Liver (tissue), 3 donors: ENCODE measurements around the gene KRT83.

Experiments used
- ATF3 ChIP-seq: IDR thresholded peaks from 2 replicates; pipeline ENCODE4 v1.6.1; 2016; ENCODE audit warnings: antibody characterized with exemption
- CTCF ChIP-seq: fragments of 150-350 bp; IDR thresholded peaks from 2 replicates; pipeline ENCODE4 v1.5.1; 2017; ENCODE audit warnings: improper control_type of control experiment, low read depth, low read length; ENCODE audit not compliant: missing input control
- EGR1 ChIP-seq, 2 donors: IDR thresholded peaks; 2 replicates each; pipeline ENCODE4 v1.6.1; 2016 to 2018; ENCODE audit warnings: antibody characterized with exemption in 2 of 2, low read depth in 2 of 2
- RAD21 ChIP-seq, 2 donors: IDR thresholded peaks; 2 replicates each; pipeline ENCODE4 v1.6.1; 2016; ENCODE audit warnings: antibody characterized with exemption in 2 of 2, mild to moderate bottlenecking in 2 of 2
- REST ChIP-seq: IDR thresholded peaks from 2 replicates; pipeline ENCODE4 v1.6.1; 2016; ENCODE audit warnings: antibody characterized with exemption, mild to moderate bottlenecking
- RXRA ChIP-seq, 2 donors: IDR thresholded peaks; 2 replicates each; pipeline ENCODE4 v1.6.1; 2017 to 2018; ENCODE audit warnings: antibody characterized with exemption in 2 of 2, mild to moderate bottlenecking in 1 of 2
- SP1 ChIP-seq: IDR thresholded peaks from 2 replicates; pipeline ENCODE4 v1.6.1; 2018; ENCODE audit warnings: antibody characterized with exemption, mild to moderate bottlenecking
- TAF1 ChIP-seq: conservative IDR thresholded peaks from 2 replicates; pipeline ENCODE4 v1.6.1; 2016; ENCODE audit warnings: antibody characterized with exemption, mild to moderate bottlenecking
- ZBTB33 ChIP-seq: IDR thresholded peaks from 2 replicates; pipeline ENCODE4 v1.6.1; 2016; ENCODE audit warnings: antibody characterized with exemption
- donor health status: healthy.
- donor health status: healthy.

GRCh38 chr12:52360106-52360662, 39.0 kb upstream of the KRT83 start:
- TF ChIP-seq CTCF (no peak), ZBTB33 (no peak), SP1 (no peak), EGR1 (IDR thresholded peaks at IDR 0.05; ENCODE audit: low read depth in 2 of 2) (no peak), REST (no peak), ATF3 (no peak), RAD21 (IDR thresholded peaks at IDR 0.05) (no peak), TAF1 (no peak), RXRA (IDR thresholded peaks at IDR 0.05) (no peak)
